PC-9 (cell line): ENCODE data around the gene RUNX3.

Source experiments
- EZH2 ChIP-seq: fragments of 200-600 bp; sonication (generic); IDR thresholded peaks from 2 replicates; pipeline ENCODE4 v1.8.0; 2017; ENCODE audit warnings: antibody characterized with exemption, low read depth
- TF ChIP-seq, protein P1 (sequence below): fragments of 200-600 bp; sonication (generic); conservative IDR thresholded peaks from 2 replicates; pipeline ENCODE4 v1.6.1; 2017; ENCODE audit warnings: mixed run types, antibody characterized with exemption, mild to moderate bottlenecking, moderate library complexity

DNA sequence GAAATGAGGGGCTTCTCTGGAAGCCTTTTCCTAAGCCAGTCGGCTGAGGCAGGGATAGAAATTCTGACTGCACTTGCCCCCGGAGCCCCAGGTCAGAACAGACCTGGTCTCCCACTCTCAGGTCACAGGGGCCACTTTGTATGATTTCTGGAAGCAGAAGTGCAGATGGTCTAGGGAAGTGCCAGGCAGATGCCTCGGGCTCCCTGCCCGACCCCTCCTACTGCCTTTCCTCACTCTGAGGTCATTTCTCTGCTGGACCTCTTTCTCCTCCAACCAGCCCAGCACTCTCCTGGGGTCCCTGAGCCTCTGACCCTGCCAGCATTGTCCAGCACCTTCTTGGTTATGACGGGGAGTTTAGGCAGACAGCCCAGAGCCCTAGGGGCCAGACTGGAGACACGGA is 8.7 kb downstream of the RUNX3 start:
- TF ChIP-seq, protein P1, sequence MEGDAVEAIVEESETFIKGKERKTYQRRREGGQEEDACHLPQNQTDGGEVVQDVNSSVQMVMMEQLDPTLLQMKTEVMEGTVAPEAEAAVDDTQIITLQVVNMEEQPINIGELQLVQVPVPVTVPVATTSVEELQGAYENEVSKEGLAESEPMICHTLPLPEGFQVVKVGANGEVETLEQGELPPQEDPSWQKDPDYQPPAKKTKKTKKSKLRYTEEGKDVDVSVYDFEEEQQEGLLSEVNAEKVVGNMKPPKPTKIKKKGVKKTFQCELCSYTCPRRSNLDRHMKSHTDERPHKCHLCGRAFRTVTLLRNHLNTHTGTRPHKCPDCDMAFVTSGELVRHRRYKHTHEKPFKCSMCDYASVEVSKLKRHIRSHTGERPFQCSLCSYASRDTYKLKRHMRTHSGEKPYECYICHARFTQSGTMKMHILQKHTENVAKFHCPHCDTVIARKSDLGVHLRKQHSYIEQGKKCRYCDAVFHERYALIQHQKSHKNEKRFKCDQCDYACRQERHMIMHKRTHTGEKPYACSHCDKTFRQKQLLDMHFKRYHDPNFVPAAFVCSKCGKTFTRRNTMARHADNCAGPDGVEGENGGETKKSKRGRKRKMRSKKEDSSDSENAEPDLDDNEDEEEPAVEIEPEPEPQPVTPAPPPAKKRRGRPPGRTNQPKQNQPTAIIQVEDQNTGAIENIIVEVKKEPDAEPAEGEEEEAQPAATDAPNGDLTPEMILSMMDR: no peak
- TF ChIP-seq EZH2: no peak
